ENCODE data around the gene MYBPC1. TPM values are rescaled to one million over a fixed set of nuclear protein-coding genes. Genes with fewer than 3 reads are reported as not detected.

The MYBPC1 gene
- total and polyA plus RNA-seq, 2 of the 13 experiments (the other 11 are each of a cell fraction or from before 2014, with no cell fraction given): 0.31 to 0.53 TPM

DNA sequence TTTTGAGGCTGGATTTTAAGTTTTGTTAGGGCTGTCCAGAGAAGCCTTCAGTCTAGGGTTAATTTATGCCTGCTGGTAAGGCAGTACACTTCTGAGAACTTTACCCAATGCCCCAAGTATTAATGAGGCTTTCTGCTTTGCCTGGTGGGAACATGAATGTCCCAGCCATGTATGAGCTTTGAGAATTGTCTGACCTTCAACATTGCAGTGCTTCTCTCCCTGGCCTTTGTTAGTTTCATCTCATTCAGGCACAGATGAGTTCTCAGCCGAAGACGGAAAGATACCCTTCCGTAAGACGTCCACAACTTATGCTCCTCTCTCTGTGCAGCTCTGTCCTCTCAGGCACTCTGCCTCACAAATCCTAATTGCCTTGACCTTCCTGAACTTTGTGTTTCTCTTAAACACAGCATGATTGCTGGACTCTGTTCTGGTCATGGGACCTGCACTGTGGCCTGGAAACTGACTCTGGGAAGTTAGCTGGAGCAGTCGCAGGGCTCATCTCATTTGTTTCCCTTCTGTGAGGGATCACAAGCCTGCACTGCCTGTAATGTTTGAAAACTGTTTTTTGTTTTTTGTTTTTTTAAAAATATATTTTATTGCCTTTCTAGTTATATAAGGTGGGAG is 118.4 kb downstream of the MYBPC1 start (continued):
- 0 out of 2 replicates have a peak, but pooled peaks have one; percentile 33 for TF ChIP-seq ZNF501 (CRISPR knock-in tag; IDR thresholded peaks at IDR 0.05)
- TF ChIP-seq ZMYM3 (CRISPR knock-in tag; IDR thresholded peaks at IDR 0.05): peak; percentile 85
- peak; percentile 70; the same call in 1 of the 2 replicates for TF ChIP-seq ZBTB20 (CRISPR knock-in tag; IDR thresholded peaks at IDR 0.05; ENCODE audit: borderline replicate concordance, low read depth)
- peak; percentile 43; the same call in 1 of the 2 replicates for TF ChIP-seq YEATS2 (CRISPR knock-in tag; IDR thresholded peaks at IDR 0.05; ENCODE audit: borderline replicate concordance)
- peak; percentile 89 for TF ChIP-seq MED1 (CRISPR knock-in tag; IDR thresholded peaks at IDR 0.05)
- TF ChIP-seq ISL2 (CRISPR knock-in tag; IDR thresholded peaks at IDR 0.05): peak; percentile 75
- peak; percentile 35; the same call in 1 of the 2 replicates for TF ChIP-seq SMAD3 (CRISPR knock-in tag; IDR thresholded peaks at IDR 0.05)
- peak; percentile 96 for TF ChIP-seq ARID5B (CRISPR knock-in tag; IDR thresholded peaks at IDR 0.05)
- no peak for TF ChIP-seq ZNF883 (CRISPR knock-in tag; IDR thresholded peaks at IDR 0.05; ENCODE audit: not compliant biosample characterization)
- peak; percentile 24; the same call in 1 of the 2 replicates for TF ChIP-seq TCF7 (IDR thresholded peaks at IDR 0.05; ENCODE audit: low read depth)
- TF ChIP-seq ZBTB3 (CRISPR knock-in tag; IDR thresholded peaks at IDR 0.05; ENCODE audit: borderline replicate concordance, low read depth): no peak
- peak; percentile 43; the same call in 1 of the 2 replicates for TF ChIP-seq ARID3A (IDR thresholded peaks at IDR 0.05; ENCODE audit: low read depth, low read length)
- TF ChIP-seq, protein P1, sequence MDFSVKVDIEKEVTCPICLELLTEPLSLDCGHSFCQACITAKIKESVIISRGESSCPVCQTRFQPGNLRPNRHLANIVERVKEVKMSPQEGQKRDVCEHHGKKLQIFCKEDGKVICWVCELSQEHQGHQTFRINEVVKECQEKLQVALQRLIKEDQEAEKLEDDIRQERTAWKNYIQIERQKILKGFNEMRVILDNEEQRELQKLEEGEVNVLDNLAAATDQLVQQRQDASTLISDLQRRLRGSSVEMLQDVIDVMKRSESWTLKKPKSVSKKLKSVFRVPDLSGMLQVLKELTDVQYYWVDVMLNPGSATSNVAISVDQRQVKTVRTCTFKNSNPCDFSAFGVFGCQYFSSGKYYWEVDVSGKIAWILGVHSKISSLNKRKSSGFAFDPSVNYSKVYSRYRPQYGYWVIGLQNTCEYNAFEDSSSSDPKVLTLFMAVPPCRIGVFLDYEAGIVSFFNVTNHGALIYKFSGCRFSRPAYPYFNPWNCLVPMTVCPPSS (IDR thresholded peaks at IDR 0.05): no peak
- no peak for TF ChIP-seq TP53 (CRISPR knock-in tag; conservative IDR thresholded peaks at IDR 0.05)
- TF ChIP-seq ZNF18 (CRISPR knock-in tag; IDR thresholded peaks at IDR 0.05; ENCODE audit: insufficient replicate concordance): no peak
- peak; percentile 56 for TF ChIP-seq ELF1 (CRISPR knock-in tag; IDR thresholded peaks at IDR 0.05)
- TF ChIP-seq HMG20A (CRISPR knock-in tag; IDR thresholded peaks at IDR 0.05; ENCODE audit: borderline replicate concordance): peak; percentile 88; the same call in 1 of the 2 replicates
- TF ChIP-seq FOXP4 (CRISPR knock-in tag; IDR thresholded peaks at IDR 0.05): peak; percentile 93
- peak; percentile 37; the same call in 1 of the 2 replicates for TF ChIP-seq ZNF263 (CRISPR knock-in tag; IDR thresholded peaks at IDR 0.05)
- TF ChIP-seq GATAD2A (CRISPR knock-in tag; IDR thresholded peaks at IDR 0.05): peak; percentile 91
